Cardiac fibroblast (primary cell): Measurements from ENCODE around the gene OOSP2.
"Not testable (repeated sequence)": the region's sequence is repeated elsewhere in the genome, so short reads cannot be mapped to it uniquely, and the experiment has no call there.

Experiments used
- DNase-seq, 2 donors: peaks; one replicate each; pipeline versions ENCODE4 v3.0.0 to v3.0.0-alpha.2; 2010; ENCODE audit warnings: low read depth in 2 of 2
- H3K4me3 ChIP-seq, 2 donors: replicated peaks in 1 of 2; 1 replicate in 1 of 2; 2 replicates in 1 of 2; pipeline ENCODE4 v1.5.1; 2011; ENCODE audit warnings: low read depth in 2 of 2, low read length in 2 of 2, mild to moderate bottlenecking in 2 of 2, moderate library complexity in 1 of 2
- TF ChIP-seq, protein P1 (sequence below): IDR thresholded peaks from one replicate; pipeline ENCODE4 v1.5.1; 2011; ENCODE audit warnings: low read depth, mild to moderate bottlenecking, low read length, inconsistent platforms

Gene OOSP2

GRCh38 chr11:60059521-60060240 is 19.5 kb downstream of the OOSP2 start:
- TF ChIP-seq, protein P1, sequence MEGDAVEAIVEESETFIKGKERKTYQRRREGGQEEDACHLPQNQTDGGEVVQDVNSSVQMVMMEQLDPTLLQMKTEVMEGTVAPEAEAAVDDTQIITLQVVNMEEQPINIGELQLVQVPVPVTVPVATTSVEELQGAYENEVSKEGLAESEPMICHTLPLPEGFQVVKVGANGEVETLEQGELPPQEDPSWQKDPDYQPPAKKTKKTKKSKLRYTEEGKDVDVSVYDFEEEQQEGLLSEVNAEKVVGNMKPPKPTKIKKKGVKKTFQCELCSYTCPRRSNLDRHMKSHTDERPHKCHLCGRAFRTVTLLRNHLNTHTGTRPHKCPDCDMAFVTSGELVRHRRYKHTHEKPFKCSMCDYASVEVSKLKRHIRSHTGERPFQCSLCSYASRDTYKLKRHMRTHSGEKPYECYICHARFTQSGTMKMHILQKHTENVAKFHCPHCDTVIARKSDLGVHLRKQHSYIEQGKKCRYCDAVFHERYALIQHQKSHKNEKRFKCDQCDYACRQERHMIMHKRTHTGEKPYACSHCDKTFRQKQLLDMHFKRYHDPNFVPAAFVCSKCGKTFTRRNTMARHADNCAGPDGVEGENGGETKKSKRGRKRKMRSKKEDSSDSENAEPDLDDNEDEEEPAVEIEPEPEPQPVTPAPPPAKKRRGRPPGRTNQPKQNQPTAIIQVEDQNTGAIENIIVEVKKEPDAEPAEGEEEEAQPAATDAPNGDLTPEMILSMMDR: no peak
- no peak overlapping the region for H3K4me3 ChIP-seq
- no peak for DNase-seq

- TF ChIP-seq, protein P1: no peak
- H3K4me3 ChIP-seq: no peak overlapping the region
- no peak for DNase-seq
Observed at GRCh38 chr11:60064111-60064510, 23.9 kb downstream of the OOSP2 start.

DNA sequence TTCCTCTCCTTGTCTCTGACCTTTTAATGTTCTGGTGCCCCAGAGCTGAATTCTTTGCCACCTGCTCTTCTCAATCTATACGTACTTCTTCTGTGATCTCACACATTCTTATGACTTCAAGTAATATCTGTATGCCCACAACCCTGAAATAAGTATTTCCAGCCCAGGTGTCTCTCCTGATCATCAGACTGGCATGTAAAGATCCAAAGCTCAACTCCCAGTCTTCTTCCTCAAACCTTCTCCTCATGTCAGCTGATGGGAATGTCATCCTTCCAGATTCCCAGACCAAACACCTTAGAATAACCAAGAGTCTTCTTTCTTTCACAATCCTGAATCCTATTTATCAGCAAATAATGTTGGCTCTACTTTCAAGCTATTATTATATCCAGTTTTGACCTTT is 25.6 kb downstream of the OOSP2 start:
- TF ChIP-seq, protein P1: no peak
- no peak overlapping the region for H3K4me3 ChIP-seq
- no peak for DNase-seq

DNA sequence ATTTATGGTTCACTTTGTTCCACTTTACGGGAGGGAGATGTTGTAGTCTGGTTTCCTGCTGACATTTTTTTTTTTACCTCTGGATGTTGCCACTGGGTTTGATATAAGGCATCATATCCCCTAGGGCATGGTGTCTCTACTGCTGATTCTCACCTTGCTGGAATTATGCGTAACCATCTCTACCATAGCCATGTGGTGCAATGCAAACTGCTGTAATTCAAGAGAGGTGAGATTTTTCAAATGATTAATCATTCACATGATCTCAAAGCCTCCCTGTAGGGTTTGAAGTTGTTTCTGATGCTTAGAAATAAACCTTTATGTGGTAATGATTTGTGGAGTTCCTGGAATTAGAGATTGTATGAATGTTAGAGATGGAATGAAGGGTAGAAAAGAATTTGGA is 29.2 kb downstream of the OOSP2 start:
- TF ChIP-seq, protein P1: no peak
- DNase-seq: no peak
- no peak overlapping the region for H3K4me3 ChIP-seq

- DNase-seq: not testable (repeated sequence)
Observed at GRCh38 chr11:60071644-60072043, 31.4 kb downstream of the OOSP2 start.

DNA sequence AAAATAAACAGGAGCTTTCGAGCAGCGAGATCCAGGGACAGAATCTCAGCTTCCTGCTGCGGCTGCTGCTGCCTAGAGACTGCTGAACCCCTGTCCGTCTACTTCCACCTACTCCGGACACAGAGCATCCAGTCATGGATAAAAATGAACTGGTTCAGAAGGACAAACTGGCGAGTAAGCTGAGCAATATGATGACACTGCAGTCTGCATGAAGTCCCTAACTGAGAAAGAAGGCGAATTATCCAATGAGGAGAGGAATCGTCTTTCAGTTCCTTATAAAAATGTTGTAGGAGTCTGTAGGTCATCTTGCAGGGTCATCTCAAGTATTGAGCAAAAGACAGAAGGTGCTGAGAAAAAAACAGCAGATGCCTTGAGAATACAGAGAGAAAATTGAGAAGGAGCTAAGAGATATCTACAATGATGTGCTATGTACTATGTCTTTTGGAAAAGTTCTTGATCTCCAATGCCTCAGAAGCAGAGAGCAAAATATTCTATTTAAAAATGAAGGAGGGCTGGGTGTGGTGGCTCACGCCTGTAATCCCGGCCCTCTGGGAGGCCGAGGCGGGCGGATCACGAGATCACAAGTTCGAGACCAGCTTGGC is 37.1 kb downstream of the OOSP2 start:
- H3K4me3 ChIP-seq: no peak overlapping the region
- TF ChIP-seq, protein P1: no peak
- no peak for DNase-seq

More at GRCh38 chr11:60071644-60072043, 31.4 kb downstream of the OOSP2 start:
- H3K4me3 ChIP-seq: not testable (repeated sequence)

DNA sequence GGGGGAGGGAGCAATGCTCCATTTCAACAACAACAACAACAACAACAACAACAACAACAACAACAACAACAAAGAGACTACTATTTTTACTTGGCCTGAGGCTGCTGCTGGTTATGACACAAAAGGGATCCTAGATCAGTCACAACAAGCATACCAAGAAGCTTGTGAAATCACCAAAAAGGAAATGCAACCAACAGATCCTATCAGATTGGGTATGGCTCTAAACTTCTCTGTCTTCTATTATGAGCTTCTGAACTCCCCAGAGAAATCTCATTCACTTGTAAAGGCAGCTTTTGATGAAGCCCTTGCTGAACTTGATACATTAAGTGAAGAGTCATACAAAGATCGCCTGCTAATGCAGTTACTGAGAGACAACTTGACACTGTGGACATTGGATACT is 37.8 kb downstream of the OOSP2 start:
- DNase-seq: no peak
- no peak overlapping the region for H3K4me3 ChIP-seq
- TF ChIP-seq, protein P1: no peak
